HG03066 (cell line): ENCODE measurements around the gene CYP46A1.

Experiments used
- ATAC-seq: cut with Tn5 transposase; IDR thresholded peaks from one replicate; pipeline ENCODE4 v1.9.1; 2021; ENCODE audit warnings: low read depth; ENCODE audit not compliant: unreplicated experiment

CYP46A1 gene

GRCh38 chr14:99707420-99707819 lies 23.3 kb downstream of the CYP46A1 start:
- no peak for ATAC-seq

GRCh38 chr14:99707921-99708320 lies 23.8 kb downstream of the CYP46A1 start:
- ATAC-seq: no peak

GRCh38 chr14:99708449-99708848 lies 24.4 kb downstream of the CYP46A1 start:
- no peak for ATAC-seq

- no peak for ATAC-seq
These were observed 29.9 kb downstream of the CYP46A1 start for GRCh38 chr14:99713972-99714371.

- no peak for ATAC-seq
These were observed 31.3 kb downstream of the CYP46A1 start for GRCh38 chr14:99715266-99716000.

- ATAC-seq: no peak
These were observed 32.2 kb downstream of the CYP46A1 start for GRCh38 chr14:99716091-99716849.

GRCh38 chr14:99716850-99717681 lies 33.0 kb downstream of the CYP46A1 start:
- ATAC-seq: no peak

- no peak for ATAC-seq
These were observed 33.5 kb downstream of the CYP46A1 start for GRCh38 chr14:99717682-99718013.

GRCh38 chr14:99718031-99718810 lies 34.1 kb downstream of the CYP46A1 start:
- ATAC-seq: peak; percentile 87

- ATAC-seq: peak; percentile 45
These were observed 34.7 kb downstream of the CYP46A1 start for GRCh38 chr14:99718811-99719192.

GRCh38 chr14:99720941-99721791 lies 37.1 kb downstream of the CYP46A1 start:
- no peak for ATAC-seq

GRCh38 chr14:99721792-99722516 lies 37.9 kb downstream of the CYP46A1 start:
- ATAC-seq: no peak

GRCh38 chr14:99722741-99723140 lies 38.6 kb downstream of the CYP46A1 start:
- ATAC-seq: no peak

- no peak for ATAC-seq
These were observed 40.2 kb downstream of the CYP46A1 start for GRCh38 chr14:99724196-99724891.

GRCh38 chr14:99724939-99725773 lies 41.1 kb downstream of the CYP46A1 start:
- no peak for ATAC-seq

GRCh38 chr14:99725774-99726537 lies 41.9 kb downstream of the CYP46A1 start:
- no peak for ATAC-seq
